Activated T-cell treated with anti-CD3 and anti-CD28 coated beads, Interleukin-2, amount 50 U/mL, for 1 hour (primary cell): ENCODE data around the gene CCL14.
"Not testable (repeated sequence)": the region's sequence is repeated elsewhere in the genome, so short reads cannot be mapped to it uniquely, and the experiment has no call there.

ENCODE experiments used
- DNase-seq: peaks from one replicate; pipeline ENCODE4 v3.0.0-alpha.2; 2020

Gene CCL14

DNA sequence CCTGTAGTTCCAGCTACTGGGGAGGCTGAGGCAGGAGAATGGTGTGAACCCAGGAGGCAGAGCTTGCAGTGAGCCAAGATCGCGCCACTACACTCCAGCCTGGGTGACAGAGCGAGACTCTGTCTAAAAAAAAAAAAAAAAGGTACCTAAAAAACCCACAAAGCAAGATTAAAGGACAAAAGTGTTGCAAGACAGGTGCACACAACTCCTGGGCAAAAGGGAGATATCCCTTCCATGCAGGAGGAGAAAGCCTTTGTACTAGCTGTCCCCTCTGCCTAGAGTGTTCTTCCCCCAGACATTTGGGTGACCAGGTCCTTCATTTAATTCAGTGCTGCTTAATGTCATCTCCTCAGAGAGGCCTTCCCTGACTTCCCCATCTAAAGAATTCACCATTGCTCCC, 48.0 kb downstream of the CCL14 start:
- not testable (repeated sequence) for DNase-seq

DNA sequence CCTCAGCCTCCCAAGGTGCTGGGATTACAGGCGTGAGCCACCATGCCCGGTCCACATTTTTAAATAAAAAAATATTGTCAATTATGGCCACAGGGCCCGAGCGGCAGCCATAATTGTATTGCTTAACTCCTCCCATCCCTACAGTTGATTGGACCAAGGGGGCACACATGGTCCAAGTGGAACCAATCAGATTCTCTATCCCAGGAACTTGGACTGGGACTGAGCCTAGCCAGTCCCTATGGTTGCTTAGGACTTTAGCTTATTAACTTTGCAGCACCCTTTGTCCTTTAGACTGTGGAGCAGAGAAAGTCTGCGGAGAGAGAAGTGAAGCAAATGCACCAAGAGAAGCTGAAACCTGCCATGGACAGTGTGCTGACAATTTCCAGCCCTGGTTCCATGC, 50.5 kb downstream of the CCL14 start:
- no peak for DNase-seq

DNA sequence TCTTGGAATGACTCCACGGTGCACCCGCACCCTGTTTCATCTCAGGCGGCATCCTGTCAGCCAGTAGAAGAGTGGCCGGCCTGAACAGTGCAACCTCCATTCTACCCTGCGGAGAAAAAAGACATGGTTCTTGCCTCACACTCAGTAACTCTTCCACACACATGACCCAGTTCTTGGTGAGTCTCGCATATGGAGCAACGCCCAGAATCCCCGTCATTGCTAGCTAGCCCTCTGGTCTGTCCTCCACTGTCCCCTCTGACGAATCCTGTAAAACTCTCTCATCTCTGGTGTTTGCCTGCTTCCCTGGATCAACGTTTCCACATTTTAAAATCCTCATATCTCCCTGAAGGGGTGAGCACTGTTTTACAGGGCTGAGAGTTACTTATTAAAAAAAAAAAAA, 51.8 kb downstream of the CCL14 start:
- DNase-seq: no peak
